HG02852 (cell line): ENCODE results near the gene ZNF324B.
"Not testable (repeated sequence)": the region's sequence is repeated elsewhere in the genome, so short reads cannot be mapped to it uniquely, and the experiment has no call there.

Experiments
- ATAC-seq: cut with Tn5 transposase; IDR thresholded peaks from one replicate; pipeline ENCODE4 v1.9.1; 2021; ENCODE audit warnings: mild to moderate bottlenecking, moderate library complexity; ENCODE audit not compliant: unreplicated experiment

Gene ZNF324B

DNA sequence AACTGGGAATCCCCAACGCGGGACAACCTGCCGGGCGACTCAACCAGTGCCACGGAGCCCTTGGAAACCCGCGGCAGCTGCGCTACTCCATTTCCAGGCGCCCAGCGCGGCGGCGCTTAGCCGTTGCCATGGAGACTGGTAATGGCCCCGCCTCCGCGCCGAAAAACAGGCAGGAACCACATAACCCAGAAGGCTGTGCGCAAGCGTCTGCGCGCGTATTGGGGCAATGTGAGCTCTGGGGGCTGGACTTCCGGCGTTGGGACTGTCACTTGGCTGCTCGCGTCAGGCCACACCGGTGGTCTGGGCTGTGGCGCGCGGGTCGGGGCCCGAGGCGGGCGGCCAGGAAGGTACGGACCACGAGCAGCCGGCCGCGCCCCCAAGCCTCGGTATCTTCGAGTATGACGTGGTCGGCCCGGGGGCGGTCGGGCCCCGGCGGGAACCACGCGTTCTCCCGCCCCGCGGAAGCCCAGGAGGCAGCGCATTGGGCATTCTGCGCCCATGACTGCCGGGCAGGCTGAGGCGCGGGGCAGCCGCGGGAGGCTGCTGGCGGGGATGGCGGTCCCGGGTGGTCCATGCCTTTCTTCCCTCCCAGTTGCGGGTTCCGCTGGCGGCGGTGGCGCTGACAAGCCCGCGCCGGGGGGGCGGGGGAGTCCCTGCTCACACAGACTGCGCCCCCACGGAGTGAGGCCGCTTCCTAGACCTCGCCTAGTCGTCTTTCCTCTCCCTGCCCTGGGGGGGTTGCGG, at the start of gene ZNF324B:
ZNF324B (plus strand) TSS at position 265 of the 744 bp plus-strand sequence. CDS start 2,080 bp downstream, outside the sequence.
- peak; percentile 95 for ATAC-seq

DNA sequence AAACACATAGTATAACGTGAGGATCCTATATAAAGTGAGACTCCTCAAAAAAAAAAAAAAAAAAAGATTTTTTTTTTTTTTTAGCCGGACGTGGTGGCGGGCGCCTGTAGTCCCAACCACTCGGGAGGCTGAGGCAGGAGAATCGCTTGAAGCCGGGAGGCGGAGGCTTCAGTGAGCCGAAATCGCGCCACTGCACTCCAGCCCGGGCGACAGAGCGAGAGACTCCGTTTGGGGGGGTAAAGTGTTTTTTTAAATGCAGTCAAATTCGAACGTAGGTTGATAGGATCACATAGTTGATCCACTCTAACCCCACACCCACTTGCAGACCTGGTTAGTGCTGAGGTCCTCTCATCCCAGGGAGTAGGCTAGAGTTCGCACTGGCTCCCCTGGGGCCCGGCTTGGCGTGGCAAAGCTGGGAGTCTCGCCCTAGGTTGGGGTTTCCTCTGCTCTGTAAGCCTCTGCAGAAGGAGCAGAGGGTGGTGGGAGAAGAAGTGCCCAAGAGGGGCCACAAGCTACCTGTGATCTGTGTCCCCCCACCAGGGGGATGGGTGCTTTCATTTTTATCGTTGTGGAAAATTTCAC, 49.5 kb upstream of the ZNF324B start:
- ATAC-seq = no peak

DNA sequence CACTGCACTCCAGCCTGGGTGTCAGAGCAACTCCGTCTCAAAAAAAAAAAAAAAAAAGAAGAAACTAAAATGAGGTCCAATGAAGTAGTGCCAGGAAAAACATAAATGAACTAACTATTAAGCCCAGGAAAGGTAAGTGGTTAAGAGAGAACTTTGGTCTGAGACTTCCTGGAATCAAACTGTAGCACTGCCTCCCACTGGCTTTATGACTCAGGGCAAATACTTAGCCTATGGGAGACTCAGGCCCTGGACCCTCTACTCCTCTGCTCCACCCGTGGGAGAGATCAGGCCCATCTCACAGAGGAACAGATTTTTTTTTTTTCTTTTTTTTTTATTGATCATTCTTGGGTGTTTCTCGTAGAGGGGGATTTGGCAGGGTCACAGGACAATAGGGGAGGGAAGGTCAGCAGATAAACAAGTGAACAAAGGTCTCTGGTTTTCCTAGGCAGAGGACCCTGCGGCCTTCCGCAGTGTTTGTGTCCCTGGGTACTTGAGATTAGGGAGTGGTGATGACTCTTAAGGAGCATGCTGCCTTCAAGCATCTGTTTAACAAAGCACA, 47.4 kb upstream of the ZNF324B start:
- ATAC-seq = not testable (repeated sequence)

DNA sequence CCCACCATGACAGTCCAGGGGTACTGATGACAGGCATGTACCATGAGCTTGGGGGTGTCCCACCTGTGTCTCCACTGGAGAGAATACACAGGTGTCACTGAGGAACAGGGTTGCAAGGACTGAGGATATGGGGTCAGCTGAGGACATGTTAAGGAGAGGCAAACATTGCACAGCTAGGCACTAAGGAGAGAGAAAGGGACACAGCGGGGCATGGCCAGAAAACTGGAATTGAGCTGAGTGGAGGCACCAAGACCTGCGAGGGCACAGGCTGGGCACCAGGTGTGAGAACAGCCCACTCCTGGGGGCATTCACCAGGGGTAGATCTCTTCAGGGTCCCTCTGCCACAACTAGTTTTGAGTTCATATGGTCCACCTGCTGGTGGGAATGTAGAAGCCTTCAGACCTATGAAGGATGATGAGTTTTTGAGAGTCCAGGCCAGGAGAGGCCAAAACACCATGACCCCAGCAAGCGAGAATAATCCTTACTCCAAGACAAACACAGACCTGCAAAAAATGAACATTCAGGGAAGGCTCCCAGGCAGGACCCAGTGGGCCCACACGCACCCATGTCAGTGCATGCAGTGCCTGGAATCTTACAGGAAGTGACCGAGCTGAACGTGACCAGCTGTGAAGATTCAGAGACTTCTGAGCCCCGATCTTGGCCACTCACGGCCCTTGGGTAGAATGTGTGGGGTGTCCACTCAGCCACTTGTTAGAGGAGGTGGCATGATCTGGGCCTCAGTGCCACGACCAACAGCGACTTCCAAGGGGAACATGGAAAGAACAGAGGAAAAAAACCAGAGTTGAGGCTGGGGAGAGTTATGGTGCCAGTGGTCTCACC, 44.4 kb upstream of the ZNF324B start:
- ATAC-seq = no peak

DNA sequence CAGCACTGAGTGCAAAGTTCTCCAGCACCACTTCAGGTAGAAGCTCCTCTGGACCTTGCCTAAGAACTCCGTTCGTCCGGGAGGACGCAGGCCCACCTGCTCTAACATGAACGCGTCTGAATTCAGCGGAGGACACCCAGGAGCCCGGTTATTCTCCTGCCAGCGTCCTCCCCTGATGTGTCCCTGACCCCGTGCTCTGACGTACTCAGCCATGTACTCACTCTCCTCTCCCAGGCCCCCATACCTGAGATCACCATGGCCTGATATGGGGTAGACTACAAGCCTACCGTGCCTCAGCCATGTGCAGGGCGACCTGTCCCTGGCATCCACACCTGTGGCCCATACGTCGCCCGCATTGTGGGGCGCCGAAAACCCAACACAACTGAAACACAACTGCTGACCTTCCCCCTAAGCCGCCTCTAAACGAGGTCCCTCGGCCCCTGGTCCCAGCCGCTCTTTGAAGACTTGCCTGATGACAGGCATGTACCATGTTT, 43.7 kb upstream of the ZNF324B start:
- no peak for ATAC-seq

DNA sequence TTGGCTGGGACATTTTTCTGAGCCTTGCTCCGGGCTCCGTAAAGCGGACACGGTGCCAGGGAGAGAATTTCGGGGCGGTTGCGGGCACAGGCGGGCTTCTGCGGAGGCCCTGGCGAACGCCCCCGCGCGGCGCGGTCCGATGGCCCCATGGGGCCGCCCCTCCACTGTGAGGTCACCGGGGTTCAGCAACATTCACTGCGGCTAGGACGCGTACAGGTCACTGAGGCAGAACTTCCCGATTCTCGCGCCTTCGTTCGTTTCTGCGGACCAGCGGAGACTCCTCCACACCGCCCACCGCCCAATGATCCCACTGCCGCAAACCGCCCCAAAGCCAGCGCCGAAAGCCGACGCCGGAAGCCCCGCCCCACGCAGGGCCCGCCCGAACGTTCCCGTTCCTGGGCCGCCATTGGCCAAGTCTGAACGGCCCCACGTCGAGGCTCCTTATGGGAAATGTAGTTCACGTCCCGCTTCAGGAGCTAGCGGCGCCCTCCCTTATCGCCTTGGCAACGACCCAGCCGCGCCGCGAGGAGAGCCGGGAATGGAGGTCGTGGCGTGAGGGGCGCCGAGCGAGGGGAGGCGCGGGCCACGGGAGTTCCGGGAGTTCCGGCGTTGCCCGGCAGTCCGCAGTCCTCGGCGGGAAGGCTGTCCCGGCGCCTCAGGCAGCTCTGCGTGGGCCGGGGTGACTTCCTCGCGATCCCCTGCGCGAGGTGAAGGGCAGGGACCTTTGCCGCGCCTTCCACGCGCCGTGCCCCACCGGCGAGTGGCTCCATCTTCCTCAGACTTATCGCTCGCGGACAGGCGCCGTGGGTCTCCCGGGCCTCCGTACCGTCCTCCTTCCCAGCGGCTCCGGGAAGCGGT, 43.0 kb upstream of the ZNF324B start, which contains the start of gene ZNF584:
ZNF584 (plus strand) TSS at position 498 of the 858 bp plus-strand sequence. CDS start 499 bp downstream, outside the sequence.
- ATAC-seq = peak; percentile 96

DNA sequence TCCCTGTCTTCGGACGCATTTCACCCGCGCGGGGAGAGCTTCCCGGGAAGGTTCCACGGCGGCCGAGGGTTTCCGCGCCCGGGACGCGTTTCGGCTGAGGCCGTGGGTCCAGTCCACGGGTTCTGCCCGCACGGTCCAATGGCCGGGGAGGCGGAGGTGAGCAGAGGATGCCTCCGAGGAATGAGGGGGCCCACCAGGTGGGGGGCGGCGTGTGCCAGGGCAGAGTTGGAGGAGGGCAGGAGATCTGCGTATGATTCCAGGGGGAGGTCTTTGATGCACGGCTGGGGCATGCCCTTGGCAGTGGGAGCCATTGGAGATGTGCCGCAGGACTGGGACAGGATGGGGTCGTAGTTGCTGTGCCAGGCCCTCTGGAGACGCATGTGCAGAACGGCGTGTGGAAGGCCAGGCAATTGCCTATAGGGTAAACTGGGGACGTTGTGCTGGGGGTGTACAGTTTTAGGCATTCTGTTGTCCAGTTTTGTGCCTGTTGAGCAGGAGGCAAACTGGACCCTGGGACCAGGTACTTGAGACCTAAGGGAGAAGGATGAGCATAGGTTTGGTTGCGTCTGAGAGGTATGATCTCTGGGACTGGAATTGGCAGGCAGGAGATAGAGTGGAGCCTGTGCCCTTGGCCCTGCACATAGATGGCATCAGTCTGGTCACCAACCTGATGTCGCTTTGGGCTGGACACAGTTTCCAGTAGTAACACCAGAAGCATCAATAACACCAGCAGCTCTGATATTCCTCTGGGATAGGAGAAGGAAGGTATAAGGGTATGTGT, 42.2 kb upstream of the ZNF324B start:
- ATAC-seq = no peak

DNA sequence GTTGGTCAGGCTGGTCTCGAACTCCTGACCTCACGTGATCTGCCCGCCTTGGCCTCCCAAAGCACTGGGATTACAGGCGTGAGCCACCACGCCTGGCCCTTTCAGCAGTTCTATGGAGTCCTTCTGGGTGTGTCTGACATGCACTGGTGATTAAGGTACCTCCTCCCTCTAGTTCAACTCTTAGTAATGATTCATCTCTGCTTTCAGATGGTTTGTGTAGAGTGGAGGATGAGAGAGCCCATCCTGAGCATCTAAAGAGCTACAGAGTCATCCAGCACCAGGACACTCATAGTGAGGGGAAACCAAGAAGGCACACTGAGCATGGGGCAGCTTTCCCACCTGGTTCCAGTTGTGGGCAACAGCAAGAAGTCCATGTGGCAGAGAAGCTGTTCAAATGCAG, 34.8 kb upstream of the ZNF324B start:
- ATAC-seq = no peak

DNA sequence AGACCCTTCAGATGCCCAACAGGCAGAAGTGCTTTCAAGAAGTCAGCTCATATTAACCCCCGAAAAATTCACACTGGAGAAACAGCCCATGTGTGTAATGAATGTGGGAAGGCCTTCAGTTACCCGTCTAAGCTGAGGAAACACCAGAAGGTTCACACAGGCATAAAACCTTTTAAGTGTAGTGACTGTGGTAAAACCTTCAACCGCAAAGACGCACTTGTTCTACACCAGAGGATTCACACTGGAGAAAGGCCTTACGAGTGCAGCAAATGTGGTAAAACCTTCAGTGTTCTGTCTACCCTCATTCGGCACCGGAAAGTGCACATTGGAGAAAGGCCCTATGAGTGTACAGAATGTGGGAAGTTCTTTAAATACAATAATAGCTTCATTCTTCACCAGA, 34.4 kb upstream of the ZNF324B start:
- no peak for ATAC-seq

DNA sequence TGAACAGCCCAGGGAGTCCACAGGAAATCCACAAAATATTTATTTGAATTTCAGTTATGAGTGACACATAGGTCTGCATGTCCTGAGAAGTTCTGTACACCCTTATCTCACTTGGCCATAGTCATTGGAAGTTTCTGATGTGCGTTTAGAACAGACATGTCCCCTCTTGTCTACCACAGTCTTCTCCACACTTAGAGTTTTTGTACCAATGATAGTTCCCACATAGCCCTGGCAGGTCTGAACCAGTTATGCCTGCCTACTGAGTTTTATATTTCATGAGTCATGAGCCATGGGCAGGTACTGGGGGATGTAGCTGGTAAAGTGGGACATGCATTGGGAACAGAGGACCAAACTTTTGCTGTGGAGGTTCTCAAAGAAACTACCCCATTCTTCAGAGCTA, 22.8 kb upstream of the ZNF324B start:
- ATAC-seq = no peak

DNA sequence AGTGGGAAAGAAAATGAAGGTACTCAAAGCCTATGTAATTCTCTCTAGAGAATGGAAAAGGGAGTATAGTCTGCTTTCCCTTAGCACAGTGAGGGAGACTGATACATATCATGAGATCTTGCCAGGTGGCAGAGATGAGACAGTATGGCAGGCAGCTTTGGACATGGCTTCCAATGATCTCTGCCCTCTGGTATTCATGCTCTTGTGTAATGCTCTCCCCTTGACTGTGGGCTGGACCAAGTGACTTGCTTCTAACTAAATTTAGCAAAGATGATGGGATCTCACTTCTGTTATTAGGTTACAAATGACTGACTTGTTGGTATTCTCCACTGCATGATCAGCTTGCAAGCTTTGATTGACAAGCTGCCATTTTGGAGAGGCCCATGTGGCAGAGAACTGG, 21.7 kb upstream of the ZNF324B start:
- ATAC-seq = no peak

DNA sequence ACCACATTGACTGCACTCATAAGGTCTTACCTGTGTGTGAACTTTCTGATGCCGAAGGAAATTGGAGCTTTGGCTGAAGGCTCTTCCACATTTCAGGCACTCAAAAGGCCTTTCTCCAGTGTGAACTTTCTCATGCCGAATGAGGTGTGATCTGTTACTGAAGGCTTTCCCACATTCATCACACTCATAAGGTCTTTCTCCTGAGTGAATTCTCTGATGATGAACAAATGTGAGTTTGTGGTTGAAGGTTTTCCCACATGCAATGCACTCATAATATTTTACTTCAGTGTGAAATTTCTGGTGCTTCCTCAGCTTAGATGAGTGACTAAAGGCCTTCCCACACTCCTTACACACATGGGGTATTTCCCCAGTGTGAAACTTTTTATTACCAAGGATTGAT, 17.2 kb upstream of the ZNF324B start:
- no peak for ATAC-seq

DNA sequence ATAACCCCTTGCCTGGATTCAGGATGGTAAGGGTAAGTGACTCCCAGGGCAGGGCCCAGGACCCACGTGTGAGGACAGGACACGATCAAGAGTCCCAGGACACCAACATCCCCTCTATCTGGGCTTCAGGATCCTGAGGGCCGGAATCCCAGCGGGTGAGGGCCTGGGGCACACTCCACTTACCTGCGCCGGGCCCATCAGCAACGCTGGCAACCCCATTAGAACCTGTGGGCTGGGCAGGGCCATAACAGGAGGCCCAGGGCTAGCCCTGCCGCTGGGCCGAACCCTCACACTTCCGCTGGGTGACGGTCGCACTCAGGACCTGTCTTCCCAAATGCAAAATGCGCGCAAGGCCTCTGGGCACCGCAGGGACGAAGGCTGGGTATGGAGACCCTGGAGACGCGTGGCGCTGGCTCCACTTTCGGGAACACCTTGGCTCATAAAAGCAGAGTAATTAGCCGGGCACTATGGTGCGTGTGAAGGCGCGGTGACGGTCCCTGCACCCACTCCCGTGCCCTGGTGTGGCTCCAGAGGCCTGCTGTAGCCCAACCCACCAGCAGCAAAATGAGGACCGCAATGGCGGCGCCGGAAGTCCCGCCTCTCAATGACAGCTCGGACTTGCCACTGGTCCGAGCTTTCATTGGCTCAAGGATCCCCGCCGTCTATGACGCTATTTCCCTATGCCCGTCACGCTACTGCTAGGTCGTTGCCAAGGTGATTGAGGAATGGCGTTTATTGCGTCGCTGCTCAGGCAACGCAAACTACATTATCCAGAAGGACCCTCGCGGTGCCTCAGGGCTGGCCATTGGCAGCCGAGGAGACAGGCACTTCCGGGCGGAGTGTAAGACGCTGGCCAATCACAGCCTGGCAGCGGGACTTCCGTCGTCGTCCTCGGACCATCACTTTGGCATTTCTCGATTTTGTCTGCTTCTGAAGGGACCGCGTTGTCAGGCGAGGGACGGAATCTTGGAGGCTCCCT, 11.6 kb upstream of the ZNF324B start, which contains the start of gene ZNF132:
ZNF132 (minus strand) TSS at position 578 of the 979 bp plus-strand sequence; CDS start at position 246, 332 bp downstream.
- ATAC-seq = peak; percentile 94

DNA sequence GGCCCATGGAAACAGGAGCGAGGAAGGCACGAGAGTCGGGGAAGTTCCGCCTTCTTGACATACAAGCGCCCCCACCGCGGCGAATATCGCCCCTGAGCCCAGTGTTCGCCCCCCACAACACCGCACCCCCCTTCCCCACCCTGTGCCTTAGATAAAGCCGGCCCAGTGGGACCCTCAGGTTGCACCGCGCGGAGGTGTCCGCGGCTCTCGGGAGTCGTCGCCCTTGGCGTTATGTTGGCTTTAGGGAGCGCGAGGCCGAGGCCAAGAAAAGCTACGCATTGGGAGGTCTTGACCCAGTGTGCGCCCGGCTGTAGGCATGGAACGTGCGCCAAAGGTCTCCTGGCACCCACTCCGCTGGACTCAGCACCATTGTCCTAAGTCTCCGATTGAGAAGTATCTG, 10.9 kb upstream of the ZNF324B start:
- ATAC-seq = no peak

DNA sequence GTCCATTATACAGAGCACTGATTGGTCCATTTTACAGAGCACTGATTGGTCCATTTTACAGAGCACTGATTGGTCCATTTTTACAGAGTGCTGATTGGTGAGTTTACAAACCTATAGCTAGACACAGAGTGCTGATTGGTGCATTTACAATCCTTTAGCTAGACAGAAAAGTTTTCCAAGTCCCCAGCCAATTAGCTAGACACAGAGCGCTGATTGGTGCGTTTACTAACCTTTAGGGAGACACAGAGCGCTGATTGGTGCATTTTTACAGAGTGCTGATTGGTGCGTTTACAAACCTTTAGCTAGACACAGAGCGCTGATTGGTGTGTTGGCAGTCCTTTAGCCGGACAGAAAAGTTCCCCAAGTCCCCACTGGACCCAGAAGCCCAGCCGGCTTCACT, 8.4 kb upstream of the ZNF324B start:
- not testable (repeated sequence) for ATAC-seq

DNA sequence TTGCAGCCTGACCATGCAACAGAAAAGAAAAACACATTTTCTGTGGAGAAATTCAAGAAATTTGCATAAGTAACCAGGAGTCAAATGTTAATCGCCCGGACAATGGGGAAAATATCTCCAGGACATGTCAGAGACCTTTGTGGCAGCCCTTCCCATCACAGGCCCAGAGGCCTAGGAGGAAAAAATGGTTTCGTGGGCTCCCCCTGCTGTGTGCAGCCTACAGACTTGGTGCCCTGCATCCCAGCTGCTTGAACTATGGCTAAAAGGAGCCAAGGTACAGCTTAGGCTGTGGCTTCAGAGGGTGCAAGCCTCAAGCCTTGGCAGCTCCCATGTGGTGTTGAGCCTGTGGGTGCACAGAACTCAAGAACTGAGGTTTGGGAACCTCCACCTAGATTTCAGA, 2.6 kb upstream of the ZNF324B start:
- not testable (repeated sequence) for ATAC-seq

DNA sequence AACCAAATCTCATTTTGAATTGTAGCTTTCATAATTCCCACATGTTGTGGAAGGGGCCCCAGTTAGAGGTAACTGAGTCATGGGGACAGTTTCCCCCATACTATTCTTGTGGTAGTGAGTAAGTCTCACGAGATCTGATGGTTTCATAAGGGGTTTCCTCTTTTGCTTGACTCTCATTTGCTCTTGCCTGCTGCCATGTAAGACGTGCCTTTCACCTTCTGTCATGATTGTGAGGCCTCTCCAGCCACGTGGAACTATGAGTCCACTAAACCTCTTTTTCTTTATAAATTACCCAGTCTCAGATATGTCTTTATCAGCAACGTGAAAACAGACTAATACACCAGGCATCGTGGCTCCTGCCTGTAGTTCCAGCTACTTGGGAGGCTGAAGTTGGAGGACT, 1.4 kb upstream of the ZNF324B start:
- not testable (repeated sequence) for ATAC-seq

DNA sequence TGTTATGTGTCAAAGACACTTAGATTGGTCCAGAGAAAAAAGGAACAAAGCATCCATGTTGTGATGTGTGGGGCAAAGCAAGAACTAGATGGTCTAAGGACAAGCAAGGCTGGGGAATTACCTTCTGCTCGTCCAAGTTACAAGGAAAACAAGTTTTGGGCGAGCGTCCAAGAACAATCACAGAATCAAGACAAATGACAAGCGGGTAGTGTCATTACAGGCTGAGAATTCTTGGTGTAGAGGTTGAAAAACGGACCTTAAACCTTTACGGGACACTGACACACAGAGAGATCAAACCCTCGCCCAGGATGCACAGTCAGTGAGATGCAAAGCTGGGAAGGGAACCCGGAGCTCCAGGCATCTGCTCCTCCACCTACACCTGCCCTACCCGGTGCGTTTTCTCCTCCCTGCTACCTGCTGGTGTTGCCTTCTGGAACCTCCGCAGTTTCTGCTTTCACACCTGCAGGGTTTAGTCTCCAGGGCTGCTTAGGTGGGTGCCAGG, 515 bp upstream of the ZNF324B start:
- ATAC-seq = no peak
